Endothelial cell (in vitro differentiated cells): ENCODE data around the gene SCYGR1. TPM values are rescaled to one million over a fixed set of nuclear protein-coding genes. Genes with fewer than 3 reads are reported as not detected.

ENCODE experiments used
- DNase-seq: peaks from one replicate; pipeline ENCODE4 v3.0.0; 2021; ENCODE audit warnings: low spot score
- H3K27ac Mint-ChIP-seq: one replicate; pipeline ENCODE4 v1.8.0; 2021; ENCODE audit warnings: mixed read lengths, inconsistent platforms; ENCODE audit not compliant: unreplicated experiment
- H3K27me3 Mint-ChIP-seq: one replicate; pipeline ENCODE4 v1.8.0; 2021; ENCODE audit warnings: mild to moderate bottlenecking, moderate library complexity, mixed read lengths, inconsistent platforms; ENCODE audit not compliant: unreplicated experiment
- H3K36me3 Mint-ChIP-seq: one replicate; pipeline ENCODE4 v1.8.0; 2021; ENCODE audit warnings: mild to moderate bottlenecking, low read depth, mixed read lengths, inconsistent platforms; ENCODE audit not compliant: unreplicated experiment
- H3K4me1 Mint-ChIP-seq: one replicate; pipeline ENCODE4 v1.8.0; 2021; ENCODE audit warnings: mild to moderate bottlenecking, mixed read lengths, inconsistent platforms; ENCODE audit not compliant: unreplicated experiment
- H3K4me3 Mint-ChIP-seq: one replicate; pipeline ENCODE4 v1.8.0; 2021; ENCODE audit warnings: mild to moderate bottlenecking, mixed read lengths, inconsistent platforms; ENCODE audit not compliant: unreplicated experiment
- H3K9me3 Mint-ChIP-seq: one replicate; pipeline ENCODE4 v1.8.0; 2021; ENCODE audit warnings: mixed read lengths, inconsistent platforms; ENCODE audit not compliant: unreplicated experiment
- total RNA-seq: library from RNA; stranded (reverse); fragmentation: NEBNext Ultra II Directional; extraction: Animal tissue kit (Norgen Biotek cat#: 25700); gene quantifications from one replicate; pipeline ENCODE4 v1.2.1, GENCODE V29; 2021; ENCODE audit not compliant: unreplicated experiment
- TF ChIP-seq, protein P1 (sequence below): fragments of 200-600 bp; sonication (generic); IDR thresholded peaks from one replicate; pipeline ENCODE4 v1.5.0; 2021; ENCODE audit warnings: antibody characterized with exemption; ENCODE audit not compliant: unreplicated experiment

Gene SCYGR1
- total RNA-seq, 1 donor from 2014 or later, result not detected

DNA sequence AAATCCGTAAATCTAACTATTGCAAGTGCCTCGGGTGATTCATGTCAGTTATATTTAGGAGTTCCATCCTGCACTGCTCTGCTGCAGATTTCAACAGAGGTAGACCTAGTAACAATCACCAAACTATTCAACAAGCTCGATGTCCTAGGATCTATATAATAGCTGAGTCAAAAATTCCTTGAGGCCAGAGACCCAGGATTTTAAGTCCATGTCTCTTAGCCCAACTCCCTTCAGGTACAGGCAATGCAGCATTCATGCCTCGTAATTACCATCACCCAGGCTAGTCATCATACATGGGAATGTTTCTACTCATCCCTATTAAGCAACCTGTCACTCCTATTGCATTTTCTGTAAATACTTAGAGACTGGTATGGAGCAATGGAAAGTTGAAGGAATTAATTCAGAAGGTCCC is 9.4 kb downstream of the SCYGR1 start:
- Mint-ChIP-seq H3K4me3 (no peak overlapping the region), H3K27me3 (no peaks in the 10 kb centered on the region), H3K27ac (no peak overlapping the region)

DNA sequence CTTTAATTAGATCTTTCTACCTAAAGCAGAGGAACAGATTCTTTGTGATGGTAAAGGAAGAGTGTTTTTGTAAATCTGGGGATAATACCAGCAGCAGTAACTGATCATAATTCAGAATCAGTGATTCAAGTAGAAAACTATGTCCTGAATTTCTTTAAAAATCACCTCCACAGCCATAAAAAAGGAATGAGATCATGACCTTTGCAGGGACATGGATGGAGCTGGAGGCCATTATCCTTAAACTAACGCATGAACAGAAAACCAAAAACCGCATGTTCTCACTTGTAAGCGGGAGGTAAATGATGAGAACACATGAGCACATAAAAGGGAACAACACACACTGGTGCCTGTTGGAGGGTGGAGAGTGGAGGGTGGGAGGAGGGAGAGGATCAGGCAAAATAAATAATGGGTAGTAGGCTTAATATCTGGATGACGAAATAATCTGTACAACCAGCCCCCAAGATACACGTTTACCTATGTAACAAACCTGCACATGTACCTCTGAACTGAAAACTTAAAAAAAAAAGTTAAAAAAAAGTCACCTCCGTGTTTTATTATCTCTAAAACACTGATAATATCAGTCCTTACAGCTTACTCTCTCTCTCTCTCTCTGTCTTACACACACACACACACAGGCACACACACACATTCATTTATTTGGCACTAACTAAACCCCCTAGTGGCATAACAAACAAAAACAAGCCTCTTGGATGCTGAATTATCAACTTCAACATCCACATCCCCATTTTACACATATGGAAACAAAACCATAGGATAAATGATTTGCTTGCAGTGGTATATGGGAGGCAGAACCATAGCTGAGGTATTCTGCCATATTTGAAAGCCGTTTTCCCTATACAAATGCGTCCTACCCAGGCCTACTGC is 10.0 kb downstream of the SCYGR1 start:
- no peaks in the 10 kb centered on the region for H3K27me3 Mint-ChIP-seq
- no peaks in the 10 kb centered on the region for H3K9me3 Mint-ChIP-seq
- TF ChIP-seq, protein P1, sequence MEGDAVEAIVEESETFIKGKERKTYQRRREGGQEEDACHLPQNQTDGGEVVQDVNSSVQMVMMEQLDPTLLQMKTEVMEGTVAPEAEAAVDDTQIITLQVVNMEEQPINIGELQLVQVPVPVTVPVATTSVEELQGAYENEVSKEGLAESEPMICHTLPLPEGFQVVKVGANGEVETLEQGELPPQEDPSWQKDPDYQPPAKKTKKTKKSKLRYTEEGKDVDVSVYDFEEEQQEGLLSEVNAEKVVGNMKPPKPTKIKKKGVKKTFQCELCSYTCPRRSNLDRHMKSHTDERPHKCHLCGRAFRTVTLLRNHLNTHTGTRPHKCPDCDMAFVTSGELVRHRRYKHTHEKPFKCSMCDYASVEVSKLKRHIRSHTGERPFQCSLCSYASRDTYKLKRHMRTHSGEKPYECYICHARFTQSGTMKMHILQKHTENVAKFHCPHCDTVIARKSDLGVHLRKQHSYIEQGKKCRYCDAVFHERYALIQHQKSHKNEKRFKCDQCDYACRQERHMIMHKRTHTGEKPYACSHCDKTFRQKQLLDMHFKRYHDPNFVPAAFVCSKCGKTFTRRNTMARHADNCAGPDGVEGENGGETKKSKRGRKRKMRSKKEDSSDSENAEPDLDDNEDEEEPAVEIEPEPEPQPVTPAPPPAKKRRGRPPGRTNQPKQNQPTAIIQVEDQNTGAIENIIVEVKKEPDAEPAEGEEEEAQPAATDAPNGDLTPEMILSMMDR, result no peak
- no peaks in the 10 kb centered on the region for H3K4me1 Mint-ChIP-seq
- H3K36me3 Mint-ChIP-seq, result no peaks in the 10 kb centered on the region
- no peak overlapping the region for H3K4me3 Mint-ChIP-seq
- no peak overlapping the region for H3K27ac Mint-ChIP-seq
- DNase-seq, result no peak

More for the DNA sequence above, 9.4 kb downstream of the SCYGR1 start:
- no peak for DNase-seq
- TF ChIP-seq, protein P1, result no peak
- Mint-ChIP-seq H3K4me1 (no peaks in the 10 kb centered on the region), H3K9me3 (no peaks in the 10 kb centered on the region), H3K36me3 (no peaks in the 10 kb centered on the region)

- Mint-ChIP-seq H3K4me1 (no peaks in the 10 kb centered on the region), H3K4me3 (no peak overlapping the region), H3K27me3 (no peaks in the 10 kb centered on the region), H3K9me3 (no peaks in the 10 kb centered on the region), H3K36me3 (no peaks in the 10 kb centered on the region), H3K27ac (no peak overlapping the region)
- no peak for DNase-seq
- TF ChIP-seq, protein P1, result no peak
These were observed 10.9 kb downstream of the SCYGR1 start for GRCh38 chr2:227376656-227377396.

DNA sequence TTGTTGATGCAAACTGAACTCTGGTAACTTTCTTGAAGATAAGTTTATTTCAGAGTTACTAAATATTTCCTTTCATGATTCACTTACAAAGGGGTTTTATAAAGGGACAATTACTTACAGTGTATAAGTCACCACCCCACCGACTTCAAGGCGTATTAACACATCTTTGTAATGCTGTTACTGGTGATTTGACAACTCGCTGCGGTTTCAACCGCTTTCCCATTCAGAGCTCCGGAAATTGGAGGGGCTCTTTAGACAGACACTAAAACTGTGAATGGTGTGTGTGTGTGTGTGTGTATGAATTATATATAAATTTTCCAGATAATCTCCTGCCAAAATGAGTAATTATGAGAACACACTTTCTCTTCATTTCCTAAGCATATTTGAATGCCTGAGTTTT is 13.6 kb downstream of the SCYGR1 start:
- no peak overlapping the region for H3K4me3 Mint-ChIP-seq
- H3K27me3 Mint-ChIP-seq, result no peaks in the 10 kb centered on the region
- TF ChIP-seq, protein P1, result no peak
- H3K36me3 Mint-ChIP-seq, result no peaks in the 10 kb centered on the region
- no peak for DNase-seq
- H3K27ac Mint-ChIP-seq, result no peak overlapping the region
- no peaks in the 10 kb centered on the region for H3K4me1 Mint-ChIP-seq
- no peaks in the 10 kb centered on the region for H3K9me3 Mint-ChIP-seq

GRCh38 chr2:227373389-227373788 is 14.4 kb downstream of the SCYGR1 start:
- Mint-ChIP-seq H3K9me3 (no peaks in the 10 kb centered on the region), H3K27ac (no peak overlapping the region), H3K27me3 (no peaks in the 10 kb centered on the region), H3K4me1 (no peaks in the 10 kb centered on the region), H3K4me3 (no peak overlapping the region), H3K36me3 (no peaks in the 10 kb centered on the region)
- no peak for DNase-seq
- TF ChIP-seq, protein P1, result no peak
